ENCODE data around the gene LAMP1.

DNA sequence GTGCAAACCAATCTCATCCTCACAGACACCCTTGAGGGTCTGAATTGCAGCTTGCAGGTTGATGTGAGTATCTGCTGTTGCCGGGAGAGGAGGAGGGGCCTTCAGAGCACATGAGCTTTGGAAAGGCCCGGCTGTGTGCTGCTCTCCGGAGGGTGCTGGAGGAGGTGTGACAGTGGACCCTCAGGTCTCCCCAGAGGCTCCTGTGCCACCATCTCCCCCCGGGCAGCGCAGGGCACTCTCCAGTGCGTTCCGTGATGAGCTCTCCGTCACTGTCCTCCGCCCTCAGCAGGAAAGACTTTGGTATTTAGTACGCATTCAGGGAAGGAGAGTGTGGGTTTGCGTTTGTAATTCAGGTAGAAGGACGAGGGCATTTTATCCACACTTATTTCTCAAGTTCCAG is 20.0 kb downstream of the LAMP1 start:
- TF ChIP-seq EP300 (IDR thresholded peaks at IDR 0.05) (no peak), POLR2A (IDR thresholded peaks at IDR 0.05) (no peak)
- TF ChIP-seq, protein P1, sequence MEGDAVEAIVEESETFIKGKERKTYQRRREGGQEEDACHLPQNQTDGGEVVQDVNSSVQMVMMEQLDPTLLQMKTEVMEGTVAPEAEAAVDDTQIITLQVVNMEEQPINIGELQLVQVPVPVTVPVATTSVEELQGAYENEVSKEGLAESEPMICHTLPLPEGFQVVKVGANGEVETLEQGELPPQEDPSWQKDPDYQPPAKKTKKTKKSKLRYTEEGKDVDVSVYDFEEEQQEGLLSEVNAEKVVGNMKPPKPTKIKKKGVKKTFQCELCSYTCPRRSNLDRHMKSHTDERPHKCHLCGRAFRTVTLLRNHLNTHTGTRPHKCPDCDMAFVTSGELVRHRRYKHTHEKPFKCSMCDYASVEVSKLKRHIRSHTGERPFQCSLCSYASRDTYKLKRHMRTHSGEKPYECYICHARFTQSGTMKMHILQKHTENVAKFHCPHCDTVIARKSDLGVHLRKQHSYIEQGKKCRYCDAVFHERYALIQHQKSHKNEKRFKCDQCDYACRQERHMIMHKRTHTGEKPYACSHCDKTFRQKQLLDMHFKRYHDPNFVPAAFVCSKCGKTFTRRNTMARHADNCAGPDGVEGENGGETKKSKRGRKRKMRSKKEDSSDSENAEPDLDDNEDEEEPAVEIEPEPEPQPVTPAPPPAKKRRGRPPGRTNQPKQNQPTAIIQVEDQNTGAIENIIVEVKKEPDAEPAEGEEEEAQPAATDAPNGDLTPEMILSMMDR (IDR thresholded peaks at IDR 0.05), result no peak

Data from ovary (tissue), 3 donors.